ENCODE measurements around the gene EHMT1. TPM values are rescaled to one million over a fixed set of nuclear protein-coding genes. Genes with fewer than 3 reads are reported as not detected.

The EHMT1 gene
- total and polyA plus RNA-seq, 10 of the 15 experiments (the other 5 are each of a cell fraction or from before 2014, with no cell fraction given) = 2.9 to 100 (median 48.1) TPM

- H3K4me1 ChIP-seq (ENCODE audit: control insufficient read depth, insufficient read depth, low read length) = no peaks in the 10 kb centered on the region; the same call in 1 of the 2 replicates
- H3K36me3 ChIP-seq (ENCODE audit: control insufficient read depth in 2 of 2, insufficient read depth in 2 of 2, low read length in 1 of 2) = peaks cover 8 to 16% of the 10 kb centered on the region in 2 experiments; a peak in 3 of 4 replicates
- no peak overlapping the region for H3K27ac ChIP-seq (ENCODE audit: control insufficient read depth, insufficient read depth)
- peaks cover 12% of the 10 kb centered on the region for H3K9me3 ChIP-seq (replicated peaks; ENCODE audit: control insufficient read depth, insufficient read depth, low read length)
- intact Hi-C loops (cut with micrococcal nuclease; ENCODE audit: unreplicated experiment) = no loop called here
- ChIA-PET POLR2A (no interaction called here), SMC1A (ENCODE audit: uncharacterized antibody, unreplicated experiment) (no interaction called here), RAD21 (ENCODE audit: unreplicated experiment) (no interaction called here), CTCF (no interaction called here)
- H3K9ac ChIP-seq (ENCODE audit: control insufficient read depth, insufficient read depth, low read length) = no peak overlapping the region
- no peak overlapping the region for H3K4me2 ChIP-seq (ENCODE audit: control insufficient read depth, insufficient read depth)
- in situ Hi-C loops (cut with MboI) = no loop called here
- DNase-seq (ENCODE audit: low read depth, low spot score) (no peak), FAIRE-seq (no peak), ATAC-seq (no peak)
- H3K79me2 ChIP-seq (ENCODE audit: control insufficient read depth, insufficient read depth, low read length) = peaks cover 9% of the 10 kb centered on the region
- TF ChIP-seq, protein P1, sequence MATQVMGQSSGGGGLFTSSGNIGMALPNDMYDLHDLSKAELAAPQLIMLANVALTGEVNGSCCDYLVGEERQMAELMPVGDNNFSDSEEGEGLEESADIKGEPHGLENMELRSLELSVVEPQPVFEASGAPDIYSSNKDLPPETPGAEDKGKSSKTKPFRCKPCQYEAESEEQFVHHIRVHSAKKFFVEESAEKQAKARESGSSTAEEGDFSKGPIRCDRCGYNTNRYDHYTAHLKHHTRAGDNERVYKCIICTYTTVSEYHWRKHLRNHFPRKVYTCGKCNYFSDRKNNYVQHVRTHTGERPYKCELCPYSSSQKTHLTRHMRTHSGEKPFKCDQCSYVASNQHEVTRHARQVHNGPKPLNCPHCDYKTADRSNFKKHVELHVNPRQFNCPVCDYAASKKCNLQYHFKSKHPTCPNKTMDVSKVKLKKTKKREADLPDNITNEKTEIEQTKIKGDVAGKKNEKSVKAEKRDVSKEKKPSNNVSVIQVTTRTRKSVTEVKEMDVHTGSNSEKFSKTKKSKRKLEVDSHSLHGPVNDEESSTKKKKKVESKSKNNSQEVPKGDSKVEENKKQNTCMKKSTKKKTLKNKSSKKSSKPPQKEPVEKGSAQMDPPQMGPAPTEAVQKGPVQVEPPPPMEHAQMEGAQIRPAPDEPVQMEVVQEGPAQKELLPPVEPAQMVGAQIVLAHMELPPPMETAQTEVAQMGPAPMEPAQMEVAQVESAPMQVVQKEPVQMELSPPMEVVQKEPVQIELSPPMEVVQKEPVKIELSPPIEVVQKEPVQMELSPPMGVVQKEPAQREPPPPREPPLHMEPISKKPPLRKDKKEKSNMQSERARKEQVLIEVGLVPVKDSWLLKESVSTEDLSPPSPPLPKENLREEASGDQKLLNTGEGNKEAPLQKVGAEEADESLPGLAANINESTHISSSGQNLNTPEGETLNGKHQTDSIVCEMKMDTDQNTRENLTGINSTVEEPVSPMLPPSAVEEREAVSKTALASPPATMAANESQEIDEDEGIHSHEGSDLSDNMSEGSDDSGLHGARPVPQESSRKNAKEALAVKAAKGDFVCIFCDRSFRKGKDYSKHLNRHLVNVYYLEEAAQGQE (IDR thresholded peaks at IDR 0.05; ENCODE audit: low read depth, low read length) = no peak
- TF ChIP-seq TCF3 (IDR thresholded peaks at IDR 0.05; ENCODE audit: borderline replicate concordance, insufficient read depth, low read depth, low read length) (no peak), CHD2 (IDR thresholded peaks at IDR 0.05; ENCODE audit: borderline replicate concordance, low read depth, low read length) (no peak)
- no peaks in the 10 kb centered on the region for H4K20me1 ChIP-seq (ENCODE audit: control insufficient read depth, insufficient read depth)
- no peak overlapping the region for H2AFZ ChIP-seq (ENCODE audit: control insufficient read depth, low read depth, low read length)
- no TSS peak for BruUV-seq (replicated peaks)
- H3K4me3 ChIP-seq = no peak overlapping the region
- no peaks in the 10 kb centered on the region for H3K27me3 ChIP-seq (replicated peaks in 1 of 2; ENCODE audit: control insufficient read depth in 2 of 2, insufficient read depth in 2 of 2, low read length in 1 of 2)
- WGBS (ENCODE audit: insufficient coverage, insufficient replicate concordance, low lambda C conversion rate, missing lambda C conversion rate) = 94% methylated on average over 28 of the region's 28 CpGs
Observed at GRCh38 chr9:137717776-137718327, 99.0 kb downstream of the EHMT1 start.

Measured in GM12878 (cell line).